Panc1 (cell line): Measurements from ENCODE around the gene LINC01488. TPM values are rescaled to one million over a fixed set of nuclear protein-coding genes. Genes with fewer than 3 reads are reported as not detected.

Experiments
- ATAC-seq: fragments of 200-7000 bp; cut with Tn5 transposase; 2 replicates; pipeline ENCODE4 v1.9.1; 2020; ENCODE audit warnings: mild to moderate bottlenecking, moderate library complexity
- BruUV-seq: library from RNA; stranded (reverse); fragments of 400-500 nt; replicated peaks from 2 replicates; lab custom pipeline; 2021; lab: Mats Ljungman, UMichigan
- CTCF ChIA-PET: fragments of 300-600 bp; sonication (Branson Sonifier 250); formaldehyde crosslinking; loops from one replicate; lab custom pipeline; 2022; ENCODE audit warnings: antibody characterized with exemption; lab: Charles Lee
- POLR2A ChIA-PET: fragments of 300-600 bp; sonication (Branson Sonifier 250); formaldehyde crosslinking; loops from one replicate; lab custom pipeline; 2022; ENCODE audit warnings: antibody characterized with exemption; lab: Charles Lee
- DNase-seq: peaks from one replicate; pipeline ENCODE4 v3.0.0-alpha.2; 2010; ENCODE audit warnings: low read depth, low spot score
- H3K27ac ChIP-seq: 2 replicates; pipeline ENCODE4 v1.5.1; 2011; ENCODE audit warnings: mild to moderate bottlenecking, low read length, inconsistent platforms
- H3K27me3 ChIP-seq: fragments of 200-500 bp; sonication (Bioruptor generic); 2 replicates; pipeline ENCODE4 v1.6.0; 2014; ENCODE audit warnings: low read length, inconsistent platforms; ENCODE audit not compliant: control insufficient read depth, insufficient read depth
- H3K36me3 ChIP-seq: fragments of 200-500 bp; sonication (Bioruptor generic); 2 replicates; pipeline ENCODE4 v1.5.1; 2014; ENCODE audit warnings: inconsistent platforms, mild to moderate bottlenecking, low read length, moderate library complexity; ENCODE audit not compliant: control insufficient read depth, insufficient read depth
- H3K4me1 ChIP-seq: 2 replicates; pipeline ENCODE4 v1.5.1; 2011; ENCODE audit warnings: inconsistent platforms, mild to moderate bottlenecking, low read length, moderate library complexity; ENCODE audit not compliant: control insufficient read depth, insufficient read depth
- H3K4me3 ChIP-seq, 2 experiments: 2 replicates each; pipeline ENCODE4 v1.5.1; 2011 to 2012; ENCODE audit warnings: low read depth in 2 of 2, low read length in 2 of 2, mild to moderate bottlenecking in 2 of 2, inconsistent platforms in 1 of 2, moderate library complexity in 1 of 2
- H3K9me3 ChIP-seq: fragments of 200-500 bp; sonication (Bioruptor generic); 2 replicates; pipeline ENCODE4 v1.5.1; 2014; ENCODE audit warnings: low read depth, mild to moderate bottlenecking, inconsistent platforms, low read length, moderate library complexity; ENCODE audit not compliant: control insufficient read depth, insufficient read depth
- POLR2AphosphoS5 ChIP-seq: IDR thresholded peaks from 2 replicates; pipeline ENCODE4 v1.6.1; 2012; ENCODE audit warnings: mild to moderate bottlenecking, low read depth, low read length, moderate library complexity
- SIN3A ChIP-seq: IDR thresholded peaks from 2 replicates; pipeline ENCODE4 v1.6.1; 2012; ENCODE audit warnings: low read depth, mild to moderate bottlenecking, low read length, moderate library complexity, borderline replicate concordance; ENCODE audit not compliant: insufficient read depth
- TCF7L2 ChIP-seq: IDR thresholded peaks from 2 replicates; pipeline ENCODE4 v1.6.1; 2011; ENCODE audit warnings: mild to moderate bottlenecking, low read depth, low read length, inconsistent platforms
- in situ Hi-C: cut with HindIII; loops from 2 replicates; pipeline ENCODE4 v1.10.0; 2016; ENCODE audit warnings: low sequenced_read_pairs, low pct_unique_long_range_greater_than_20kb
- intact Hi-C: fragments of 100-400 bp; cut with micrococcal nuclease; formaldehyde crosslinking; loops from one replicate; pipeline ENCODE4 v1.10.0; 2022; ENCODE audit not compliant: unreplicated experiment
- total RNA-seq: library from RNA; stranded (reverse); gene quantifications from one replicate; pipeline ENCODE4 v1.2.1, GENCODE V29; 2021; ENCODE audit not compliant: unreplicated experiment
- TF ChIP-seq, protein P1 (sequence below), 2 experiments: IDR thresholded peaks; 2 replicates each; pipeline ENCODE4 v1.6.1; 2011 to 2012; ENCODE audit warnings: low read depth in 2 of 2, control low read depth in 1 of 2, low read length in 1 of 2, mild to moderate bottlenecking in 1 of 2, moderate library complexity in 1 of 2; ENCODE audit not compliant: insufficient read depth in 1 of 2
- TF ChIP-seq, protein P2 (sequence below): fragments of 450-650 bp; IDR thresholded peaks from 2 replicates; pipeline ENCODE4 v1.5.1; 2017; ENCODE audit warnings: mild to moderate bottlenecking

LINC01488 gene
- total RNA-seq, 1 experiment from 2014 or later: not detected

- BruUV-seq: no TSS peak
- H3K27ac ChIP-seq: no peak overlapping the region
- intact Hi-C loops: no loop called here
Observed at GRCh38 chr11:69511358-69512055, 30.0 kb downstream of the LINC01488 start.

DNA sequence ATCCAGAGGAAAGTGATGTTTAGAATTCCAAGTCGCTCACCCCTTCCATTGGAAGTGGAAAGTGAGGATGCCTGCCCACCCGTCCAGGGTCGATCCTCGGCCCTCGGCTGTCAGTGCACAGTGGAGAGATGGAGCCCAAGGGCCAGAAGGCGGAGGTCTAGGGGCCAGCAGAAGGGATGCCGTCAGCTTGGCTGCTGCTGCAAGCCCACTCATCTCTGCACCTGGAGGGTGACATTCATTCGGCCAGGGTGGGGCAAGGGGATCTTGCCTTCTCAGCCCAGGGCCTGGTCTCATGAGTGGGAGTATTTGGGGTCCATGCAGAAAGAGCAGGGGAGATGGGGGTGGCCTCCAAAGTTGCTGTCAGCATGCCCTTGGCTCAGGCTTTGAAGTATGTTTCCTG is 30.7 kb downstream of the LINC01488 start:
- BruUV-seq: no TSS peak
- Histone ChIP-seq H3K4me1 (no peaks in the 10 kb centered on the region), H3K4me3 (no peak overlapping the region), H3K27ac (no peak overlapping the region), H3K27me3 (no peaks in the 10 kb centered on the region), H3K9me3 (no peaks in the 10 kb centered on the region), H3K36me3 (no peaks in the 10 kb centered on the region)
- ChIA-PET CTCF (no interaction called here), POLR2A (no interaction called here)
- no peak for TF ChIP-seq POLR2AphosphoS5
- TF ChIP-seq SIN3A: no peak
- TF ChIP-seq, protein P1, sequence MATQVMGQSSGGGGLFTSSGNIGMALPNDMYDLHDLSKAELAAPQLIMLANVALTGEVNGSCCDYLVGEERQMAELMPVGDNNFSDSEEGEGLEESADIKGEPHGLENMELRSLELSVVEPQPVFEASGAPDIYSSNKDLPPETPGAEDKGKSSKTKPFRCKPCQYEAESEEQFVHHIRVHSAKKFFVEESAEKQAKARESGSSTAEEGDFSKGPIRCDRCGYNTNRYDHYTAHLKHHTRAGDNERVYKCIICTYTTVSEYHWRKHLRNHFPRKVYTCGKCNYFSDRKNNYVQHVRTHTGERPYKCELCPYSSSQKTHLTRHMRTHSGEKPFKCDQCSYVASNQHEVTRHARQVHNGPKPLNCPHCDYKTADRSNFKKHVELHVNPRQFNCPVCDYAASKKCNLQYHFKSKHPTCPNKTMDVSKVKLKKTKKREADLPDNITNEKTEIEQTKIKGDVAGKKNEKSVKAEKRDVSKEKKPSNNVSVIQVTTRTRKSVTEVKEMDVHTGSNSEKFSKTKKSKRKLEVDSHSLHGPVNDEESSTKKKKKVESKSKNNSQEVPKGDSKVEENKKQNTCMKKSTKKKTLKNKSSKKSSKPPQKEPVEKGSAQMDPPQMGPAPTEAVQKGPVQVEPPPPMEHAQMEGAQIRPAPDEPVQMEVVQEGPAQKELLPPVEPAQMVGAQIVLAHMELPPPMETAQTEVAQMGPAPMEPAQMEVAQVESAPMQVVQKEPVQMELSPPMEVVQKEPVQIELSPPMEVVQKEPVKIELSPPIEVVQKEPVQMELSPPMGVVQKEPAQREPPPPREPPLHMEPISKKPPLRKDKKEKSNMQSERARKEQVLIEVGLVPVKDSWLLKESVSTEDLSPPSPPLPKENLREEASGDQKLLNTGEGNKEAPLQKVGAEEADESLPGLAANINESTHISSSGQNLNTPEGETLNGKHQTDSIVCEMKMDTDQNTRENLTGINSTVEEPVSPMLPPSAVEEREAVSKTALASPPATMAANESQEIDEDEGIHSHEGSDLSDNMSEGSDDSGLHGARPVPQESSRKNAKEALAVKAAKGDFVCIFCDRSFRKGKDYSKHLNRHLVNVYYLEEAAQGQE (IDR thresholded peaks at IDR 0.05; ENCODE audit: insufficient read depth in 1 of 2, low read depth in 2 of 2, low read length in 1 of 2): no peak
- no peak for TF ChIP-seq TCF7L2
- TF ChIP-seq, protein P2, sequence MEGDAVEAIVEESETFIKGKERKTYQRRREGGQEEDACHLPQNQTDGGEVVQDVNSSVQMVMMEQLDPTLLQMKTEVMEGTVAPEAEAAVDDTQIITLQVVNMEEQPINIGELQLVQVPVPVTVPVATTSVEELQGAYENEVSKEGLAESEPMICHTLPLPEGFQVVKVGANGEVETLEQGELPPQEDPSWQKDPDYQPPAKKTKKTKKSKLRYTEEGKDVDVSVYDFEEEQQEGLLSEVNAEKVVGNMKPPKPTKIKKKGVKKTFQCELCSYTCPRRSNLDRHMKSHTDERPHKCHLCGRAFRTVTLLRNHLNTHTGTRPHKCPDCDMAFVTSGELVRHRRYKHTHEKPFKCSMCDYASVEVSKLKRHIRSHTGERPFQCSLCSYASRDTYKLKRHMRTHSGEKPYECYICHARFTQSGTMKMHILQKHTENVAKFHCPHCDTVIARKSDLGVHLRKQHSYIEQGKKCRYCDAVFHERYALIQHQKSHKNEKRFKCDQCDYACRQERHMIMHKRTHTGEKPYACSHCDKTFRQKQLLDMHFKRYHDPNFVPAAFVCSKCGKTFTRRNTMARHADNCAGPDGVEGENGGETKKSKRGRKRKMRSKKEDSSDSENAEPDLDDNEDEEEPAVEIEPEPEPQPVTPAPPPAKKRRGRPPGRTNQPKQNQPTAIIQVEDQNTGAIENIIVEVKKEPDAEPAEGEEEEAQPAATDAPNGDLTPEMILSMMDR: no peak
- in situ Hi-C loops: no loop called here
- intact Hi-C loops: no loop called here
- DNase-seq (no peak), ATAC-seq (no peak)

More at GRCh38 chr11:69511358-69512055, 30.0 kb downstream of the LINC01488 start:
- in situ Hi-C loops: no loop called here
- ChIA-PET POLR2A (no interaction called here), CTCF (no interaction called here)
- TF ChIP-seq TCF7L2 (no peak), SIN3A (no peak)
- ATAC-seq (no peak), DNase-seq (no peak)
- H3K9me3 ChIP-seq: no peaks in the 10 kb centered on the region
- no peaks in the 10 kb centered on the region for H3K36me3 ChIP-seq
- no peak overlapping the region for H3K4me3 ChIP-seq
- H3K4me1 ChIP-seq: no peaks in the 10 kb centered on the region
- H3K27me3 ChIP-seq: no peaks in the 10 kb centered on the region

GRCh38 chr11:69512790-69513189 is 31.3 kb downstream of the LINC01488 start:
- DNase-seq (no peak), ATAC-seq (no peak)
- POLR2A ChIA-PET: no interaction called here

More at GRCh38 chr11:69512790-69513189, 31.3 kb downstream of the LINC01488 start:
- no peak overlapping the region for H3K4me3 ChIP-seq
- no TSS peak for BruUV-seq
- in situ Hi-C loops: no loop called here
- H3K4me1 ChIP-seq: no peaks in the 10 kb centered on the region
- H3K27me3 ChIP-seq: no peaks in the 10 kb centered on the region
- H3K27ac ChIP-seq: no peak overlapping the region
- CTCF ChIA-PET: no interaction called here
- no peaks in the 10 kb centered on the region for H3K36me3 ChIP-seq
- H3K9me3 ChIP-seq: no peaks in the 10 kb centered on the region
- intact Hi-C loops: no loop called here
- TF ChIP-seq TCF7L2 (no peak), SIN3A (no peak), POLR2AphosphoS5 (no peak)
- TF ChIP-seq, protein P1 (IDR thresholded peaks at IDR 0.05; ENCODE audit: insufficient read depth in 1 of 2, low read depth in 2 of 2, low read length in 1 of 2): no peak
- TF ChIP-seq, protein P2: no peak
